Measurements from ENCODE around the gene FYN. TPM values are rescaled to one million over a fixed set of nuclear protein-coding genes. Genes with fewer than 3 reads are reported as not detected.

The FYN gene
- total RNA-seq, 1 experiment from 2014 or later: 7.2 TPM

DNA sequence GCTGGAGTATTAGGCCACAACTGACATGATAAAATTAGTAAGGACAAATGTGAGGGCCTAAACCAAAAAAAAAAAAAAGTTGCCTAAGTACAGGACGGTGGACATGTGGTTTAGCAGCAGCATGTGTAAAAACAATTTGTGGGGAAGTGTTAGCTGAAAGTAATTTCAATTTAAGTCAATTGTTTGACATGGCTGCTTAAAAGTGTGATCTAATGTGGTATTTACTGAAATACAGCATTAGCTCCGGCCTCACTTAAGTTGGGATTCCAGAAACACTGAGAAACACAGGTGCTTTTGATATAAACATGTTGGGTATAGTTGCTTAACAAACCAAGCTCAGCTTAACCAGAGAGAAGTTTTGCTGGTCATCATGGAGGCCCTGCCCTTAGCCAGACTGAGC, 119.7 kb downstream of the FYN start:
- TF ChIP-seq, protein P1, sequence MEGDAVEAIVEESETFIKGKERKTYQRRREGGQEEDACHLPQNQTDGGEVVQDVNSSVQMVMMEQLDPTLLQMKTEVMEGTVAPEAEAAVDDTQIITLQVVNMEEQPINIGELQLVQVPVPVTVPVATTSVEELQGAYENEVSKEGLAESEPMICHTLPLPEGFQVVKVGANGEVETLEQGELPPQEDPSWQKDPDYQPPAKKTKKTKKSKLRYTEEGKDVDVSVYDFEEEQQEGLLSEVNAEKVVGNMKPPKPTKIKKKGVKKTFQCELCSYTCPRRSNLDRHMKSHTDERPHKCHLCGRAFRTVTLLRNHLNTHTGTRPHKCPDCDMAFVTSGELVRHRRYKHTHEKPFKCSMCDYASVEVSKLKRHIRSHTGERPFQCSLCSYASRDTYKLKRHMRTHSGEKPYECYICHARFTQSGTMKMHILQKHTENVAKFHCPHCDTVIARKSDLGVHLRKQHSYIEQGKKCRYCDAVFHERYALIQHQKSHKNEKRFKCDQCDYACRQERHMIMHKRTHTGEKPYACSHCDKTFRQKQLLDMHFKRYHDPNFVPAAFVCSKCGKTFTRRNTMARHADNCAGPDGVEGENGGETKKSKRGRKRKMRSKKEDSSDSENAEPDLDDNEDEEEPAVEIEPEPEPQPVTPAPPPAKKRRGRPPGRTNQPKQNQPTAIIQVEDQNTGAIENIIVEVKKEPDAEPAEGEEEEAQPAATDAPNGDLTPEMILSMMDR (IDR thresholded peaks at IDR 0.05; ENCODE audit: insufficient read depth in 1 of 2, low read depth in 1 of 2, low read length in 1 of 2, severe bottlenecking in 1 of 2, unreplicated experiment in 1 of 2): no peak
- intact Hi-C loops (cut with micrococcal nuclease; ENCODE audit: unreplicated experiment): no loop called here
- no peak overlapping the region for H3K4me3 ChIP-seq (ENCODE audit: low read depth, low read length)
- Mint-ChIP-seq H3K4me1 (ENCODE audit: low read depth, unreplicated experiment) (no peaks in the 10 kb centered on the region), H3K36me3 (ENCODE audit: insufficient read depth, unreplicated experiment) (no peaks in the 10 kb centered on the region), H3K27ac (ENCODE audit: unreplicated experiment) (no peak overlapping the region), H3K4me3 (ENCODE audit: unreplicated experiment) (no peak overlapping the region), H3K9me3 (ENCODE audit: unreplicated experiment) (no peaks in the 10 kb centered on the region), H3K27me3 (ENCODE audit: insufficient read depth, unreplicated experiment) (peaks cover 10% of the 10 kb centered on the region)
- no peaks in the 10 kb centered on the region for H3K27me3 ChIP-seq (replicated peaks; ENCODE audit: control insufficient read depth, insufficient read depth, low read length)
- ChIA-PET CTCF (interaction anchor here (0.7 kb wide), 1 partner anchor 11 kb away, joined by 4 read pairs; no protein-coding TSS in a partner anchor), POLR2A (interaction anchor here (0.7 kb wide), 1 partner anchor 184 kb away, joined by 7 read pairs; no protein-coding TSS in a partner anchor)
- DNase-seq: no peak
- H3K4me1 ChIP-seq: no peaks in the 10 kb centered on the region
- BruUV-seq (replicated peaks): no TSS peak
- no peaks in the 10 kb centered on the region for H3K9me3 ChIP-seq
- no peaks in the 10 kb centered on the region for H3K36me3 ChIP-seq (ENCODE audit: control insufficient read depth, insufficient read depth, low read length)

DNA sequence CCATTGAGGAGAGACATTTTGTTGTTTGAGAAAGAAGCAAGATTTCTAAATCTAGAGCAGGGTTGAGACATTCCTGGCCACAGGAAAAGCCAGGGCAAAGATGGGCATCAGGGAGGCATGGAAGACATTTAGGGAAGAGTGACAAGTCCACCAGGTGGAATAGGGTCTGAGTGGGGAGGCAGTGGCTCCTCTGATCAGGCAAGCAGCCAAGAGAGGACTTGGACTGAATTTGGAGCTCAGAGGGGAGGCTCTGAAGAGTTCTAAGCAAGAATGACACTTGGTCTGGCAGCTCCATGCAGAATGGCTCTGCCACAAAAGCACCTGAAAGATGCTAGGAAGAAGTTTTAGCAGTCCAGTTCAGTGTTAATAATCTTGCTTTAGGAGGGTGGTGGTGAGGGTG, 120.8 kb downstream of the FYN start:
- Histone ChIP-seq H3K27me3 (replicated peaks; ENCODE audit: control insufficient read depth, insufficient read depth, low read length) (no peaks in the 10 kb centered on the region), H3K36me3 (ENCODE audit: control insufficient read depth, insufficient read depth, low read length) (no peaks in the 10 kb centered on the region), H3K4me1 (no peaks in the 10 kb centered on the region), H3K9me3 (no peaks in the 10 kb centered on the region), H3K4me3 (ENCODE audit: low read depth, low read length) (no peak overlapping the region)
- Mint-ChIP-seq H3K36me3 (ENCODE audit: insufficient read depth, unreplicated experiment) (no peaks in the 10 kb centered on the region), H3K9me3 (ENCODE audit: unreplicated experiment) (no peaks in the 10 kb centered on the region), H3K4me1 (ENCODE audit: low read depth, unreplicated experiment) (no peaks in the 10 kb centered on the region), H3K4me3 (ENCODE audit: unreplicated experiment) (no peak overlapping the region), H3K27me3 (ENCODE audit: insufficient read depth, unreplicated experiment) (peaks cover 10% of the 10 kb centered on the region), H3K27ac (ENCODE audit: unreplicated experiment) (no peak overlapping the region)
- intact Hi-C loops (cut with micrococcal nuclease; ENCODE audit: unreplicated experiment): no loop called here
- BruUV-seq (replicated peaks): no TSS peak
- TF ChIP-seq, protein P1 (IDR thresholded peaks at IDR 0.05; ENCODE audit: insufficient read depth in 1 of 2, low read depth in 1 of 2, low read length in 1 of 2, severe bottlenecking in 1 of 2, unreplicated experiment in 1 of 2): no peak
- DNase-seq: no peak
- ChIA-PET POLR2A (no interaction called here), CTCF (no interaction called here)

DNA sequence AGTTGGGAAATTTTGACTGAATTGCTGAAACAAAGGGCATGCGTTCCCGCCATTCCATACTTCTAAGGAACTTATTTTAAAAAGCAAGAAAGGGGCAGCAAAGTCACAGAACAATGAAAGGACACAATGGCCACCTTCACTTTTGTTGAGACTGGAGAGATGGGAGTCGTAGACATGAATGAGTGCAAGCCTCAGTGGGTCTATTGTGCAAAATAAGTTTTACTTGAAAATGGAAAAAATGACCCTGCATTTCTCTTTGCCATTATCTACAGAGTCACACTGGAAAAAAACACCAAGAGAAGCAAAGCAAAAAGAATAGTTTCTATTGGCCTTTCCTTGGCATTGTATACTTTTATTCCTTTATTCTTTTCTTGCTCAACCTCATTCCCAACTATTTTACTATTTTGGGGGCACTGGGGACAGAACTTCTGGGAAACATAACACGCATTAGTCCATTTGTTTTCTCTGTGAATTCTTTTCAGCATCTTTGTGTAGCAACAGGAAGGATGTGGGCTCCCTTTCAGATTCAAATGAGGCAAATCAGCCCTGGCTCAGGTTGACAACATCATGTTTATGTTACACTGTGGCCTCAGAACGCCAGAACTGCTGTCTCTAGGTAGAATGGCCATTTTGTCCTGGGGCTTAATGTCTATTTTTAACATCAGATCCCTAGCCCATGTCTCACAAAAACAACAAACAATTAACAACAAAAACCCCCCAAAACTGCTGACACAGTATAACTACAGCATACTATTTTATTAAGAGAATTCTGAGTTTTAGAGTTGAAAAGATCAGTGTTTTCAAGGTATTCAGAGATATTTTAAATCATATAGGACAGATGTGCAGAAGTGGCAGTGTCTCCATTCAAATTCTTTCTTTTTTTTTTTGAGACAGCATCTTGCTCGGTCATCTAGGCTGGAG, 122.2 kb downstream of the FYN start:
- no peaks in the 10 kb centered on the region for H3K4me1 ChIP-seq
- no peak overlapping the region for H3K4me3 ChIP-seq (ENCODE audit: low read depth, low read length)
- ChIA-PET CTCF (no interaction called here), POLR2A (no interaction called here)
- H3K9me3 Mint-ChIP-seq (ENCODE audit: unreplicated experiment): no peaks in the 10 kb centered on the region
- H3K27me3 Mint-ChIP-seq (ENCODE audit: insufficient read depth, unreplicated experiment): peaks cover 13% of the 10 kb centered on the region
- H3K36me3 ChIP-seq (ENCODE audit: control insufficient read depth, insufficient read depth, low read length): no peaks in the 10 kb centered on the region
- DNase-seq: no peak
- no peaks in the 10 kb centered on the region for H3K4me1 Mint-ChIP-seq (ENCODE audit: low read depth, unreplicated experiment)
- intact Hi-C loops (cut with micrococcal nuclease; ENCODE audit: unreplicated experiment): no loop called here
- H3K9me3 ChIP-seq: no peaks in the 10 kb centered on the region
- H3K27me3 ChIP-seq (replicated peaks; ENCODE audit: control insufficient read depth, insufficient read depth, low read length): no peaks in the 10 kb centered on the region
- no peak overlapping the region for H3K4me3 Mint-ChIP-seq (ENCODE audit: unreplicated experiment)
- no peak overlapping the region for H3K27ac Mint-ChIP-seq (ENCODE audit: unreplicated experiment)
- BruUV-seq (replicated peaks): no TSS peak
- H3K36me3 Mint-ChIP-seq (ENCODE audit: insufficient read depth, unreplicated experiment): no peaks in the 10 kb centered on the region
- TF ChIP-seq, protein P1 (IDR thresholded peaks at IDR 0.05; ENCODE audit: insufficient read depth in 1 of 2, low read depth in 1 of 2, low read length in 1 of 2, severe bottlenecking in 1 of 2, unreplicated experiment in 1 of 2): no peak
